Pancreas (tissue), 10 donors: ENCODE data around the gene CLIP1. TPM values are rescaled to one million over a fixed set of nuclear protein-coding genes. Genes with fewer than 3 reads are reported as not detected.

ENCODE experiments used
- ATAC-seq, 4 donors: fragments of 200-7000 bp; cut with Tn5 transposase; one replicate each; pipeline versions ENCODE4 v1.8.0 to v1.9.1; 2020; ENCODE audit warnings: mild to moderate bottlenecking in 4 of 4, moderate library complexity in 4 of 4
- DNase-seq, 6 donors: peaks; one replicate each; pipeline ENCODE4 v3.0.0-alpha.2; 2020
- FAIRE-seq: peaks from 2 replicates; lab custom pipeline; 2012; peaks lifted over from hg19 to GRCh38; lab: Jason Lieb, UNC
- H3K27ac ChIP-seq, 4 donors: fragments of 200-600 bp; sonication (generic); 1 replicate in 3 of 4; 2 replicates in 1 of 4; pipeline versions ENCODE4 v1.5.0 to v1.8.0; 2020
- H3K27me3 ChIP-seq, 4 donors: fragments of 200-600 bp; one replicate each; pipeline ENCODE4 v1.8.0; 2021
- H3K36me3 ChIP-seq, 3 donors: fragments of 200-600 bp; sonication (generic) in 1 of 3; one replicate each; pipeline versions ENCODE4 v1.5.0 to v1.8.0; 2020 to 2021
- H3K4me1 ChIP-seq, 3 donors: fragments of 200-600 bp; one replicate each; pipeline ENCODE4 v1.8.0; 2021
- H3K4me3 ChIP-seq, 4 donors: fragments of 200-600 bp; sonication (generic) in 2 of 4; one replicate each; pipeline versions ENCODE4 v1.5.0 to v1.8.0; 2020 to 2021
- H3K9me3 ChIP-seq, 4 donors: fragments of 200-600 bp; one replicate each; pipeline ENCODE4 v1.8.0; 2021
- WGBS, 2 donors: extraction: QIAGEN DNeasy Blood & Tissue Kit; methylation state at CpG; one replicate each; pipeline ENCODE4 v1.1.7; 2013; 5-methylcytosine and 5-hydroxymethylcytosine counted together
- intact Hi-C, 3 donors: fragments of 100-400 bp; cut with DNase I; formaldehyde crosslinking; loops; one replicate each; pipeline versions ENCODE4 v1.11.1 to v1.14.2; 2022
- polyA plus RNA-seq, 2 donors: library from polyadenylated mRNA; stranded (reverse); fragments of 200-250 nt; gene quantifications; one replicate each; pipeline ENCODE4 v1.2.3, GENCODE V29; 2013
- total RNA-seq, 6 donors: library from RNA; stranded (reverse); fragmentation: NEBNext Ultra II Directional in 4 of 6; extraction: Animal tissue kit (Norgen Biotek cat#: 25700) in 4 of 6; gene quantifications; one replicate each; pipeline versions ENCODE4 v1.2.1 to v1.2.4, GENCODE V29; 2021 to 2023
- TF ChIP-seq, protein P1 (sequence below), 4 donors: fragments of 200-600 bp; sonication (generic) in 3 of 4; IDR thresholded peaks; one replicate each; pipeline versions ENCODE4 v1.5.0 to v1.8.0; 2021; ENCODE audit warnings: antibody characterized with exemption in 4 of 4
- donor health status: healthy with polysubstance abuse.
- donor health status: DM: no; HTN: no; CAD: no; lungs with moderate emphysema.
- donor health status: DM: no; HTN: no; CAD: no.
- donor health status: control.
- donor health status: control.
- donor health status: Bipolar disorder and iron deficiency.
- donor health status: DM: yes; HTN: yes; CAD: no.
- donor health status: DM: no; HTN: no; CAD: no.
- donor health status: DM: no; HTN: no; CAD: no.
- donor health status: DM: yes; HTN: yes; CAD: no.

Gene CLIP1
- total and polyA plus RNA-seq, 8 donors, result 17.1 to 43.9 (median 30.7) TPM

DNA sequence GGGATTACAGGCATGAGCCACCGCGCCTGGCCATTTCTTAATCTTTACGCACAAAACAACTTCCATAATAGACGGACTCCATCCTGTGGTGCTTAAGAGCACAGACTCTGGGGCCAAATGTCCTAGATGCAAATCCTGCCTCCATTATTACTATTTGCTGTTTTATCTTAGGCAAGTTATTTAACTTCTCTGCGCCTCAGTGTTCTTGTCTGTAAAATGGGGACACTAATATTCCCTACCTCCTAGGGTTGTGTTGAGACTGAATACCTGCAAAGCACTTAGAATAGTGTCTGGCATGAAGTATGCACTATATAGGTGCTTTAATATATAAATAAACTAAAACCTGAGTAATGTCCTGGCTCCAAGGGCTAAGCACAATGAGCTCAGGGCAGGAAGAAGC is 76.4 kb downstream of the CLIP1 start:
- peaks cover 0 to 15% (median 5%) of the 10 kb centered on the region in 3 donors for H3K36me3 ChIP-seq
- ATAC-seq, result no peak
- H3K27me3 ChIP-seq, result no peaks in the 10 kb centered on the region

DNA sequence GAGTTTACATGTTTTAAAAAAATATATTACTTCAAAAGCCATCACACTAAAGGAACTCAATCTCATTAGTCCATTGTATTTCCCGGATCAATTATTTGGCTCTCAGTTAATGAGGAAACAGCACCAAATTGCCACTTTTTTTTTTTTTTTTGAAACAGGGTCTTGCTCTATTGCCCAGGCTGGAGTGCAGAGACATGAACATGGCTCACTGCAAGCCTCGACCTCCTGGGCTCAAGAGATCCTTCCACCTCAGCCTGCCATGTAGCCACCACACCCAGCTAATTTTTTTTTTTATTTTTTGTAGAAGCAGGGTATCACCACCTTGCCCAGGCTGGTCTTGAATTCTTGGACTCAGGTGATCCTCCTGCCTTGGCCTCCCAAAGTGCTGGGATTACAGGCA is 77.4 kb downstream of the CLIP1 start:
- no peaks in the 10 kb centered on the region for H3K4me1 ChIP-seq
- H3K36me3 ChIP-seq, result peaks cover 0 to 12% (median 9%) of the 10 kb centered on the region in 3 donors
- DNase-seq (no peak), FAIRE-seq (no peak), ATAC-seq (no peak)
- 85 to 88% methylated on average over 2 of the region's 2 CpGs for WGBS, 2 donors
- H3K4me3 ChIP-seq, result no peak overlapping the region
- H3K27me3 ChIP-seq, result no peaks in the 10 kb centered on the region
- no peak overlapping the region for H3K27ac ChIP-seq
- no peaks in the 10 kb centered on the region for H3K9me3 ChIP-seq
- intact Hi-C loops, result no loop called here
- TF ChIP-seq, protein P1, sequence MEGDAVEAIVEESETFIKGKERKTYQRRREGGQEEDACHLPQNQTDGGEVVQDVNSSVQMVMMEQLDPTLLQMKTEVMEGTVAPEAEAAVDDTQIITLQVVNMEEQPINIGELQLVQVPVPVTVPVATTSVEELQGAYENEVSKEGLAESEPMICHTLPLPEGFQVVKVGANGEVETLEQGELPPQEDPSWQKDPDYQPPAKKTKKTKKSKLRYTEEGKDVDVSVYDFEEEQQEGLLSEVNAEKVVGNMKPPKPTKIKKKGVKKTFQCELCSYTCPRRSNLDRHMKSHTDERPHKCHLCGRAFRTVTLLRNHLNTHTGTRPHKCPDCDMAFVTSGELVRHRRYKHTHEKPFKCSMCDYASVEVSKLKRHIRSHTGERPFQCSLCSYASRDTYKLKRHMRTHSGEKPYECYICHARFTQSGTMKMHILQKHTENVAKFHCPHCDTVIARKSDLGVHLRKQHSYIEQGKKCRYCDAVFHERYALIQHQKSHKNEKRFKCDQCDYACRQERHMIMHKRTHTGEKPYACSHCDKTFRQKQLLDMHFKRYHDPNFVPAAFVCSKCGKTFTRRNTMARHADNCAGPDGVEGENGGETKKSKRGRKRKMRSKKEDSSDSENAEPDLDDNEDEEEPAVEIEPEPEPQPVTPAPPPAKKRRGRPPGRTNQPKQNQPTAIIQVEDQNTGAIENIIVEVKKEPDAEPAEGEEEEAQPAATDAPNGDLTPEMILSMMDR (IDR thresholded peaks at IDR 0.05), result no peak

More for the DNA sequence above, 76.4 kb downstream of the CLIP1 start:
- no peak for DNase-seq
- intact Hi-C loops, result no loop called here
- H3K4me3 ChIP-seq, result no peak overlapping the region
- no peak for FAIRE-seq
- H3K4me1 ChIP-seq, result no peaks in the 10 kb centered on the region
- no peak overlapping the region for H3K27ac ChIP-seq
- no peaks in the 10 kb centered on the region for H3K9me3 ChIP-seq
- TF ChIP-seq, protein P1 (IDR thresholded peaks at IDR 0.05), result no peak
- 97% methylated on average over 5 of the region's 5 CpGs for WGBS, 2 donors

DNA sequence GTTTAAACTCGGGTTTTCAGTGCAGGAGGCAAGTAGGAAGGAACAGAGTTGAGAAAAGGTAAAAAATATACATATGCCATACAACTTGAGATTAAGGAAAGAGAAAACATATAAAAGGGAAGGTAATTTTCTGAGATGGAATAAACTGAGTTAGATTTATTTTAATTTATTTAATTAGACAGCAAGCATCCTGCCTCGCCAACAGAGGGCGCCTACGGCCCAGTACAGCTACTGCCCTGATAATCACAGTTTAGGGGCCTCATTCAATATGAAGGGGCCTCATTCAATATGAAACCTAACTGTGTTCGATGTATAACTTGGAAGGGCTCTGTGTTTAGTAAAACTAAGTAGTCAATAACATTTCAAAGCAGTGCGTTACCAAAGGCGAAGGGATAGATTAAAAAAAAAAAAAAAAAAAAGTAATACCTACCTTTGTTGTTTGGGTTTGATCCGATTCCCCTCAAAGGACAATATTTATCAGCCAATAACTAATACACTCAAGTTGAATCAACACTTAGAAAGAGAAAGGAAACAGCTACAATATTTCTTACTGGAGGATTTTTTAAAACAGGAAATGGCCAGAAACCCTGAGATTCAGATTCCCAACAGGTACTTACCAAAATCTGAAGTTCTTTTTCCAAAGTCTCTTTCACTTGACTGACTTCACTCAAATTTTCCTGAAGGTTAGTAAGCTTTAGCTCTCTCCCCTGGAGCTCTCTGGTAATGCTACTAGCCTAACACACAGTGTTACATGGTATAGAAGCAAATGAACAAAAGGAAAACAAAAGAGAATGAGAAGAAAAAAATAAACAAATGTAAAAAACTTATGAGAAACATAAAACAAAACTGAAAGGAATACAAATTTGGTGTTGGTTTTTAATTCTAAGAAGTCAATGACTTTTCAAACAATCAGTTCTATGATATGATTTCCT is 86.2 kb downstream of the CLIP1 start:
- ATAC-seq, result peak in 3 of 4 donors; percentile 36 to 53 (median 47)
- no peak for FAIRE-seq
- TF ChIP-seq, protein P1 (IDR thresholded peaks at IDR 0.05), result peak in 2 of 4 donors; percentile 24 to 26

DNA sequence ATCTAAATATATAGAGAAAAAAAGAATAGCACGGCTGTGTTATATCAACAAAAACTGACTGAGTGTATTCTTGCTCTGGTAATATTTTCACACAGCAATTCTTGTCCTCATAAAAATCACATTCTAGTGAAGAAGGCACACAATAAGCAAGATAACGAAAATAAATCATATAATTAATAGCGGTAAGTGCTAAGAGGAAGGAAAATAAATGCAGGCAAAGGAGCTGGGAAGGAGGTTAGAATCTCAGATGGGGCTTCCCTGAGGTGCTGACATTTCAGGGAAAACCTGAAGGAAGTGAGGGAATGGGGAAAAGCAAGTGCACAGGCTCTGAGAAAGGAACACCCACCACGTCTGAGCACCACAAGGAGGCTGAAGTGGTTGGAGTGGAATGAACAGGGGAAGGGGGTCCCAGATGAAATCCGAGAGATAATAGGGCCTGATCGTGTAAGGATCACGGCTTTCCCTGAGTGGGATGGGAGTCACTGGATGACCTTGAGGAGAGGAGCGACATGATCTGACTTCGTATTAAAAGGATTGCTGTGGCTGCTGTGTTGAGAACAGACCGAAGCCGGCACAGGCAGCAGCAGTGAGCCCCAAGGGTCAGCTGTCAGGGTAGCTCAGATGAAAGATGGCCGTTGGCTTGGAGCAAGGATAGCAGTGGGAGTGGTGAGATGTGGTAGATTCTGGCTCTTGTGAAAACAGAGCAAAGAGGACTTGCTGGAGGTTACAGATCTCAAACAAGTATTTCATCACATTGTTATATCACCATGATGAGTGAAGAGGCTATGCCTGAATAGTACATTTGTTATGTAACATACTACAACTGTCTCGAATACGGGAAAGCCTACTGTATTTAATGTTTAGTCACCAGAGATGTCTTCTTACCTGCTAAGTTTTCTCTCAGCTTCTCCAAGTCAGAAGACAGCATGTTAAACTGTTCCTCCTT is 89.1 kb downstream of the CLIP1 start:
- no peak overlapping the region for H3K27ac ChIP-seq
- TF ChIP-seq, protein P1 (IDR thresholded peaks at IDR 0.05), result no peak
- H3K4me3 ChIP-seq, result no peak overlapping the region
- peak in 2 of 4 donors; percentile 58 to 61 for ATAC-seq
- H3K36me3 ChIP-seq, result peaks cover 0 to 49% (median 6%) of the 10 kb centered on the region in 3 donors
- no peaks in the 10 kb centered on the region for H3K9me3 ChIP-seq
- H3K27me3 ChIP-seq, result no peaks in the 10 kb centered on the region
- no peak for DNase-seq
- intact Hi-C loops, result no loop called here
- FAIRE-seq, result no peak
- WGBS, 2 donors, result 88 to 93% methylated on average over 14 of the region's 14 CpGs
- no peaks in the 10 kb centered on the region for H3K4me1 ChIP-seq

More for the DNA sequence above, 86.2 kb downstream of the CLIP1 start:
- intact Hi-C loops, result no loop called here
- Histone ChIP-seq H3K4me3 (no peak overlapping the region), H3K4me1 (no peaks in the 10 kb centered on the region), H3K36me3 (peaks cover 0 to 59% (median 11%) of the 10 kb centered on the region in 3 donors), H3K27me3 (no peaks in the 10 kb centered on the region), H3K9me3 (no peaks in the 10 kb centered on the region), H3K27ac (no peak overlapping the region)
- DNase-seq, result peak in 1 of 6 donors; percentile 61
- 83 to 92% methylated on average over 8 of the region's 8 CpGs for WGBS, 2 donors
